Glutamatergic neuron (in vitro differentiated cells): ENCODE data around the gene MYNN. TPM values are rescaled to one million over a fixed set of nuclear protein-coding genes. Genes with fewer than 3 reads are reported as not detected.

ENCODE experiments used
- DNase-seq: peaks from one replicate; pipeline ENCODE4 v3.0.0; 2022
- H3K27ac Mint-ChIP-seq: one replicate; pipeline ENCODE4 v1.8.0; 2020; ENCODE audit warnings: mild to moderate bottlenecking, mixed read lengths, inconsistent platforms; ENCODE audit not compliant: unreplicated experiment
- H3K27me3 Mint-ChIP-seq: one replicate; pipeline ENCODE4 v1.8.0; 2020; ENCODE audit warnings: mild to moderate bottlenecking, moderate library complexity, mixed read lengths, inconsistent platforms; ENCODE audit not compliant: unreplicated experiment
- H3K36me3 Mint-ChIP-seq: one replicate; pipeline ENCODE4 v1.8.0; 2020; ENCODE audit warnings: mild to moderate bottlenecking, mixed read lengths, inconsistent platforms; ENCODE audit not compliant: unreplicated experiment
- H3K4me1 Mint-ChIP-seq: one replicate; pipeline ENCODE4 v1.8.0; 2020; ENCODE audit warnings: mild to moderate bottlenecking, low read depth, mixed read lengths, inconsistent platforms; ENCODE audit not compliant: unreplicated experiment
- H3K4me3 Mint-ChIP-seq: one replicate; pipeline ENCODE4 v1.8.0; 2020; ENCODE audit warnings: mild to moderate bottlenecking, mixed read lengths, inconsistent platforms; ENCODE audit not compliant: unreplicated experiment
- H3K9me3 Mint-ChIP-seq: one replicate; pipeline ENCODE4 v1.8.0; 2020; ENCODE audit warnings: mild to moderate bottlenecking, moderate library complexity, mixed read lengths, inconsistent platforms; ENCODE audit not compliant: unreplicated experiment
- total RNA-seq: library from RNA; stranded (reverse); fragmentation: NEBNext Ultra II Directional; extraction: Animal tissue kit (Norgen Biotek cat#: 25700); gene quantifications from one replicate; pipeline ENCODE4 v1.2.1, GENCODE V29; 2021; ENCODE audit not compliant: unreplicated experiment
- TF ChIP-seq, protein P1 (sequence below): fragments of 200-600 bp; sonication (generic); IDR thresholded peaks from one replicate; pipeline ENCODE4 v1.5.0; 2021; ENCODE audit not compliant: partially characterized antibody, unreplicated experiment

The MYNN gene
- total RNA-seq, 1 donor from 2014 or later = 13.9 TPM

DNA sequence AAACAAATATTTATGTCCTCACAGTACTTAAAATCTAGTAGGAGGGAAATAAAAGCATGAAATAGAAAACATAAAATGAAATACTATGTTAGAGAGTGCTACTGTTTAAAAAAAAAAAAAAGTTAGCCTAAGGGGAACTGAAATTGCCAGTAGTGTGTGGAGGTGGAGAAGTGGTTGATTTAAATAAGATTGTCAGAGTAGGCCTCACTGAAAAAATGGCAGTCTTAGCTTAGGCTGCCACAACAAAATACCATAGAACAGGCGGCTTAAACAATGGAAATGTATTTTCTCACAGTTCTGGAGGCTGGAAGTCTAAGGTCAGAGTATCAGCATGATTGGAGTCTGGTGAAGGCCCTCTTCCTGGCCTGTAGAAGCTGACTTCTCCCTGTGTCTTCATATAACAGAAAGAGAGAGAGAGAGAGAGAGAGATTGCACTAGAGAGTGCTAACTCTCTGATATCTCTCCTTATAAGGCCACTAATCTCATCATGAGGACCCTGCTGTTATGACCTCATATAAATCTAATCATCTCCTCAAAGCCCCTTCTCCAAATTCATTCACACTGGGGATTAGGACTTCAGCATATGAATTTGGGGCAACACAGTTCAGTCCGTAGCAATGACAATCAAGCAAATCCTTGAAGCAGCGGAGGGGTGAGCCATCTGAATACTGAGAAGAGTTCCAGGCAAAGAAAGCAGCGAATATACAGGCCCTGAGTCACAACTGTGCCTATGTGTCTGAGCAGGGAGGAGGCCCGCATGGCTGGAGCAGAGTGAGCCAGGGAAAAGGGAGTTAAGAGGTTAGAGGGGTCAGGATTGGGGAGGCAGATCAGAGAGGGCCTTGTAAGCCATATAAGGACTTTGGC is 63.1 kb downstream of the MYNN start:
- TF ChIP-seq, protein P1, sequence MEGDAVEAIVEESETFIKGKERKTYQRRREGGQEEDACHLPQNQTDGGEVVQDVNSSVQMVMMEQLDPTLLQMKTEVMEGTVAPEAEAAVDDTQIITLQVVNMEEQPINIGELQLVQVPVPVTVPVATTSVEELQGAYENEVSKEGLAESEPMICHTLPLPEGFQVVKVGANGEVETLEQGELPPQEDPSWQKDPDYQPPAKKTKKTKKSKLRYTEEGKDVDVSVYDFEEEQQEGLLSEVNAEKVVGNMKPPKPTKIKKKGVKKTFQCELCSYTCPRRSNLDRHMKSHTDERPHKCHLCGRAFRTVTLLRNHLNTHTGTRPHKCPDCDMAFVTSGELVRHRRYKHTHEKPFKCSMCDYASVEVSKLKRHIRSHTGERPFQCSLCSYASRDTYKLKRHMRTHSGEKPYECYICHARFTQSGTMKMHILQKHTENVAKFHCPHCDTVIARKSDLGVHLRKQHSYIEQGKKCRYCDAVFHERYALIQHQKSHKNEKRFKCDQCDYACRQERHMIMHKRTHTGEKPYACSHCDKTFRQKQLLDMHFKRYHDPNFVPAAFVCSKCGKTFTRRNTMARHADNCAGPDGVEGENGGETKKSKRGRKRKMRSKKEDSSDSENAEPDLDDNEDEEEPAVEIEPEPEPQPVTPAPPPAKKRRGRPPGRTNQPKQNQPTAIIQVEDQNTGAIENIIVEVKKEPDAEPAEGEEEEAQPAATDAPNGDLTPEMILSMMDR = no peak
- no peaks in the 10 kb centered on the region for H3K36me3 Mint-ChIP-seq
- H3K27me3 Mint-ChIP-seq = no peaks in the 10 kb centered on the region
- no peak overlapping the region for H3K4me3 Mint-ChIP-seq
- DNase-seq = no peak
- H3K27ac Mint-ChIP-seq = no peak overlapping the region
- H3K4me1 Mint-ChIP-seq = peaks cover 1% of the 10 kb centered on the region
- H3K9me3 Mint-ChIP-seq = peaks cover 1% of the 10 kb centered on the region

DNA sequence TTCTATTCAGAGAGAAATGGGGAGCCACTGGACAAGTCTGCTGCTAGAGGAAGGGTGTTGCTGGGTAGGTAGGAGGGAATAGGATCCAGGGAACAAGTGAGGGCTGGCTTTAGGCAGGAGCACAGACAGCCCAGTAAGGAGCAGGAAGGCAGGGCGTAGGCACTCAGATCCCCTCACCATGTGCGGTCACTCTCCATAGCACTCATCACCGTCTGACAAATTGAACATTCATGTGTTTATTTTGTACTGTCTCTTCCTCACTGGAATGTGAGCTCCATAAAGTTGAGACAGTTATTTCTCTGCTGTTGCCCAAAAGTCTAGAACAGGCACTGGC is 63.7 kb downstream of the MYNN start:
- no peak overlapping the region for H3K27ac Mint-ChIP-seq

DNA sequence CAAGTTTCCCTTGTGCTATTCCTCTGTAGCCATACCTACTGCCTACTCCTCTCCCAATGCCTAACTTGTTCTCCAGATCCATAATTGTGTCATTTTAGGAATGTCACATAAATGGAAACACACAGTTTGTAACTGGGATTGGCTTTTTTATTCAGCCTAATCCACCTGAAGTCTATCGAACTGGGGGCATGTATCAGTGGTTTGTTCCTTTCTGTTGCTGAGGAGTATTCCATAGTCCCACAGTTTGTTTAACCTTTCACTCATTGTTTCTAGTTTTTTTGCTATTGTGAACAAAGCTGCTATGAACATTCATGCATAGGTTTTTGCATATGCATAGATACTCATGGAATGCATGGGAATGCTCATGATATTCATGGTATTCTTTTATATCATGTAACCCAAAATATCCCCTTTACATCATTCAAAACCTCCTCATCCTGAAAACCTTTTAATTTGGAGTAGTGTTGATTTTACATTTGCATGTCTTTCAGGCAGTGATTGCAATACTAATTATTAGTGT is 65.4 kb downstream of the MYNN start:
- Mint-ChIP-seq H3K4me1 (peaks cover 2% of the 10 kb centered on the region), H3K27me3 (no peaks in the 10 kb centered on the region), H3K27ac (no peak overlapping the region)

More for the DNA sequence above, 63.7 kb downstream of the MYNN start:
- Mint-ChIP-seq H3K27me3 (no peaks in the 10 kb centered on the region), H3K4me3 (no peak overlapping the region), H3K4me1 (peaks cover 2% of the 10 kb centered on the region), H3K36me3 (no peaks in the 10 kb centered on the region), H3K9me3 (peaks cover 1% of the 10 kb centered on the region)
- TF ChIP-seq, protein P1 = no peak
- no peak for DNase-seq

More for the DNA sequence above, 65.4 kb downstream of the MYNN start:
- Mint-ChIP-seq H3K9me3 (no peaks in the 10 kb centered on the region), H3K4me3 (no peak overlapping the region), H3K36me3 (no peaks in the 10 kb centered on the region)
- TF ChIP-seq, protein P1 = no peak
- no peak for DNase-seq

Other genes starting within 250 kb of the MYNN start
- gene MECOM, start 109.7 kb upstream of the MYNN start, total RNA-seq = not detected
- 6.4 TPM for gene TERC, start 8.3 kb upstream of the MYNN start, total RNA-seq
- 1.8 TPM for gene ACTRT3, start 3.8 kb upstream of the MYNN start, total RNA-seq
- gene LRRIQ4, start 39.5 kb downstream of the MYNN start, total RNA-seq = 0.29 TPM
- 3.6 TPM for gene LRRC34, start 39.5 kb downstream of the MYNN start, total RNA-seq
- gene LRRC31, start 96.5 kb downstream of the MYNN start, total RNA-seq = not detected
- gene SAMD7, start 138.2 kb downstream of the MYNN start, total RNA-seq = not detected
- gene SEC62, start 193.4 kb downstream of the MYNN start, total RNA-seq = 75.5 TPM